Suprapubic skin (tissue), 3 donors: ENCODE results near the gene HCN2.

Source experiments
- CTCF ChIP-seq, 2 donors: fragments of 200-600 bp in 1 of 2; fragments of 450-650 bp in 1 of 2; sonication (generic) in 1 of 2; IDR thresholded peaks; one replicate each; pipeline ENCODE4 v1.5.1; 2016 to 2019; ENCODE audit warnings: antibody characterized with exemption in 2 of 2, mild to moderate bottlenecking in 1 of 2, moderate library complexity in 1 of 2
- EP300 ChIP-seq: sonication (generic); formaldehyde crosslinking; IDR thresholded peaks from one replicate; pipeline ENCODE4 v1.6.1; 2017; ENCODE audit warnings: antibody characterized with exemption
- POLR2A ChIP-seq, 2 donors: fragments of 450-650 bp; IDR thresholded peaks; one replicate each; pipeline ENCODE4 v1.6.1; 2017; ENCODE audit warnings: antibody characterized with exemption in 2 of 2, mild to moderate bottlenecking in 2 of 2, moderate library complexity in 2 of 2

DNA sequence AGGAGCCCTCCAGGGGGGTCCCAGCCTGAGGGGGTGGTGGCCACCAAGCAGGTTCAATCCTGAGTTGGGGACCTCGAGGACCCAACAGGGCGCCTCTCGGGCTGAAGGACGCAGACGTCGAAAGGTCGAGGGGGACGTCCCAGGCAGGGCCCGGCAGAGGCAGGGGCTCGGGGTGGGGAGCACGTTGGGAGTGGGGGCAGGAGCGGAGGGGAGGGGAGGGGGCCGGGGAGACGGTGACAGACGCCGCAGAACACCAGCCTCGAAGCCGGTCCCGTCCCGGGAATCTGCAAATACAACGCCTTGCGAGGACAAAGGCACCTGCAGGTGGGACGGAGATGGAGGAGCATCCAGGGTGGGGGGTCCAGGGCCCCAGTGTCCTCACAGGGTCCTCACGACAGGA lies 54.1 kb downstream of the HCN2 start:
- no peak for TF ChIP-seq POLR2A (IDR thresholded peaks at IDR 0.05)
- TF ChIP-seq CTCF (IDR thresholded peaks at IDR 0.05): no peak
- no peak for TF ChIP-seq EP300
